ENCODE data around the gene OR8B8. TPM values are rescaled to one million over a fixed set of nuclear protein-coding genes. Genes with fewer than 3 reads are reported as not detected.

Gene OR8B8
- total and polyA plus RNA-seq, 2 donors (not counting 3 experiments of a cell fraction or from before 2014, with no cell fraction given): not detected

- dilution Hi-C loops (cut with MboI; ENCODE audit: extremely low pct_ligation_motif_present, low sequenced_read_pairs) (no loop called here), intact Hi-C loops (cut with micrococcal nuclease) (no loop called here)
- Histone ChIP-seq H3K4me1 (ENCODE audit: control insufficient read depth, extremely low read depth, insufficient read depth, low read length) (no peaks in the 10 kb centered on the region), H3K4me3 (replicated peaks in 1 of 3; ENCODE audit: insufficient read depth in 1 of 3, low read depth in 1 of 3, low read length in 3 of 3) (no peak overlapping the region), H3K27ac (ENCODE audit: insufficient read depth, low read depth, low read length) (no peak overlapping the region), H3K4me2 (ENCODE audit: insufficient read depth, low read length) (no peak overlapping the region), H3K9me1 (replicated peaks; ENCODE audit: control insufficient read depth, extremely low read depth, insufficient read depth, low read length) (no peaks in the 10 kb centered on the region), H3K27me3 (ENCODE audit: control insufficient read depth in 2 of 2, insufficient read depth in 2 of 2, low read length in 2 of 2) (peaks cover 3% of the 10 kb centered on the region in 2 experiments), H2AFZ (ENCODE audit: low read depth, low read length) (no peak overlapping the region), H4K20me1 (replicated peaks; ENCODE audit: control insufficient read depth, extremely low read depth, insufficient read depth, low read length) (no peaks in the 10 kb centered on the region), H3K36me3 (ENCODE audit: control insufficient read depth in 2 of 2, extremely low read depth in 1 of 2, insufficient read depth in 2 of 2, low read length in 2 of 2) (no peaks in the 10 kb centered on the region), H3K9me3 (replicated peaks; ENCODE audit: control insufficient read depth, insufficient read depth, low read length) (no peaks in the 10 kb centered on the region), H3K9ac (replicated peaks; ENCODE audit: extremely low read depth, insufficient read depth, low read length) (no peak overlapping the region), H3K79me2 (ENCODE audit: control insufficient read depth, insufficient read depth, low read length) (no peaks in the 10 kb centered on the region)
- POLR2A ChIA-PET: interaction anchor here (0.7 kb wide), 1 partner anchor 208 kb away, joined by 3 read pairs; no protein-coding TSS in a partner anchor
- no TSS peak for BruUV-seq (replicated peaks)
- CTCF ChIA-PET: interaction anchor here (1.0 to 3.5 kb wide), 4 partner anchors 10 to 13 kb away, joined by 3 to 15 read pairs (median 6); no protein-coding TSS in a partner anchor
- DNase-seq (ENCODE audit: low read depth, low spot score) (no peak), FAIRE-seq (no peak)
- TF ChIP-seq JUN (IDR thresholded peaks at IDR 0.05; ENCODE audit: borderline replicate concordance, insufficient read depth, insufficient read length, low read depth): no peak
- no peak for TF ChIP-seq EZH2 (IDR thresholded peaks at IDR 0.05; ENCODE audit: borderline replicate concordance, low read depth, low read length, severe bottlenecking)
Measured at GRCh38 chr11:124429599-124429998, 15.9 kb downstream of the OR8B8 start.

GRCh38 chr11:124424384-124424921, 21.0 kb downstream of the OR8B8 start, which contains the start of gene OR8B4:
Gene OR8B4 (minus strand): TSS chr11:124424871. CDS start chr11:124424871, 0 bp downstream.
- DNase-seq (ENCODE audit: low read depth, low spot score) (no peak), FAIRE-seq (no peak)
- H3K27me3 ChIP-seq (ENCODE audit: control insufficient read depth in 2 of 2, insufficient read depth in 2 of 2, low read length in 2 of 2): peaks cover 0 to 3% of the 10 kb centered on the region in 2 experiments
- CTCF ChIA-PET: interaction anchor here (1.7 kb wide), 1 partner anchor 8 kb away, joined by 6 read pairs; no protein-coding TSS in a partner anchor
- H4K20me1 ChIP-seq (replicated peaks; ENCODE audit: control insufficient read depth, extremely low read depth, insufficient read depth, low read length): no peaks in the 10 kb centered on the region
- no peak within 1 kb of the TSS for H3K4me2 ChIP-seq (ENCODE audit: insufficient read depth, low read length)
- dilution Hi-C loops (cut with MboI; ENCODE audit: extremely low pct_ligation_motif_present, low sequenced_read_pairs) (no loop called here), intact Hi-C loops (cut with micrococcal nuclease) (no loop called here)
- no peaks in the 10 kb centered on the region for H3K9me3 ChIP-seq (replicated peaks; ENCODE audit: control insufficient read depth, insufficient read depth, low read length)
- H3K4me3 ChIP-seq (replicated peaks in 1 of 3; ENCODE audit: insufficient read depth in 1 of 3, low read depth in 1 of 3, low read length in 3 of 3): no peak within 1 kb of the TSS
- H3K9ac ChIP-seq (replicated peaks; ENCODE audit: extremely low read depth, insufficient read depth, low read length): no peak within 1 kb of the TSS
- TF ChIP-seq EZH2 (IDR thresholded peaks at IDR 0.05; ENCODE audit: borderline replicate concordance, low read depth, low read length, severe bottlenecking) (no peak), GATA2 (IDR thresholded peaks at IDR 0.05; ENCODE audit: insufficient read depth, insufficient read length, low read depth, low read length) (no peak), CTCF (IDR thresholded peaks at IDR 0.05; ENCODE audit: extremely low read depth in 1 of 2, insufficient read depth in 1 of 2, low read depth in 1 of 2, low read length in 2 of 2) (no peak), FOS (IDR thresholded peaks at IDR 0.05; ENCODE audit: borderline replicate concordance, insufficient read depth, low read length) (no peak), POLR2A (IDR thresholded peaks at IDR 0.05; ENCODE audit: low read depth, low read length) (no peak), POLR2AphosphoS5 (IDR thresholded peaks at IDR 0.05; ENCODE audit: insufficient read depth, low read depth, low read length) (no peak)
- no peak within 1 kb of the TSS for H2AFZ ChIP-seq (ENCODE audit: low read depth, low read length)
- BruUV-seq (replicated peaks): no TSS peak
- POLR2A ChIA-PET: no interaction called here
- no peaks in the 10 kb centered on the region for H3K9me1 ChIP-seq (replicated peaks; ENCODE audit: control insufficient read depth, extremely low read depth, insufficient read depth, low read length)
- H3K4me1 ChIP-seq (ENCODE audit: control insufficient read depth, extremely low read depth, insufficient read depth, low read length): no peaks in the 10 kb centered on the region
- no peaks in the 10 kb centered on the region for H3K79me2 ChIP-seq (ENCODE audit: control insufficient read depth, insufficient read depth, low read length)
- H3K36me3 ChIP-seq (ENCODE audit: control insufficient read depth in 2 of 2, extremely low read depth in 1 of 2, insufficient read depth in 2 of 2, low read length in 2 of 2): no peaks in the 10 kb centered on the region
- H3K27ac ChIP-seq (ENCODE audit: insufficient read depth, low read depth, low read length): no peak within 1 kb of the TSS

Data from endothelial cell of umbilical vein (primary cell).